Neural cell (in vitro differentiated cells): Measurements from ENCODE around the gene RNF144B. TPM values are rescaled to one million over a fixed set of nuclear protein-coding genes. Genes with fewer than 3 reads are reported as not detected.

ENCODE experiments used
- H2AFZ ChIP-seq: fragments of 200-600, 300-800 bp; sonication (generic), shearing (Covaris generic); 2 replicates; pipeline ENCODE4 v1.6.0; 2014; ENCODE audit warnings: low read depth, mild to moderate bottlenecking, antibody characterized with exemption, low read length, moderate library complexity
- H3F3A ChIP-seq: fragments of 200-600 bp; shearing (Covaris generic); 2 replicates; pipeline ENCODE4 v1.6.1; 2016; ENCODE audit warnings: mild to moderate bottlenecking, moderate library complexity, mixed read lengths, antibody characterized with exemption, low read length; ENCODE audit not compliant: insufficient read depth, poor library complexity, severe bottlenecking
- H3K27ac ChIP-seq: fragments of 200-600, 300-800 bp; sonication (generic), shearing (Covaris generic); 2 replicates; pipeline ENCODE4 v1.5.1; 2014; ENCODE audit warnings: mild to moderate bottlenecking, low read length, moderate library complexity
- H3K27me3 ChIP-seq: fragments of 300-800, 200-600 bp; sonication (generic), shearing (Covaris generic); 2 replicates; pipeline ENCODE4 v1.6.0; 2014; ENCODE audit warnings: mild to moderate bottlenecking, low read depth, low read length, moderate library complexity; ENCODE audit not compliant: insufficient read depth
- H3K36me3 ChIP-seq: fragments of 300-800, 200-600 bp; sonication (generic), shearing (Covaris generic); 2 replicates; pipeline ENCODE4 v1.5.1; 2014; ENCODE audit warnings: mild to moderate bottlenecking, antibody characterized with exemption, low read length, moderate library complexity; ENCODE audit not compliant: insufficient read depth
- H3K4me2 ChIP-seq: fragments of 300-800, 200-600 bp; sonication (generic), shearing (Covaris generic); 2 replicates; pipeline ENCODE4 v1.6.0; 2014; ENCODE audit warnings: mild to moderate bottlenecking, low read length
- H3K4me3 ChIP-seq: fragments of 300-800, 200-600 bp; sonication (generic), shearing (Covaris generic); 2 replicates; pipeline ENCODE4 v1.5.1; 2014; ENCODE audit warnings: mild to moderate bottlenecking, low read length, moderate library complexity
- H3K79me2 ChIP-seq: fragments of 200-600 bp; shearing (Covaris generic); replicated peaks from 2 replicates; pipeline ENCODE4 v1.6.0; 2014; ENCODE audit warnings: mild to moderate bottlenecking, low read length, moderate library complexity; ENCODE audit not compliant: insufficient read depth
- H3K9ac ChIP-seq: fragments of 300-800, 200-600 bp; sonication (generic), shearing (Covaris generic); 2 replicates; pipeline ENCODE4 v1.6.1; 2016; ENCODE audit warnings: mild to moderate bottlenecking, low read length, mixed read lengths
- H3K9me2 ChIP-seq: fragments of 200-600 bp; shearing (Covaris generic); 2 replicates; pipeline ENCODE4 v1.6.1; 2016; ENCODE audit warnings: mild to moderate bottlenecking, low read length, mixed read lengths; ENCODE audit not compliant: insufficient read depth
- H3K9me3 ChIP-seq: fragments of 200-600, 300-800 bp; sonication (generic), shearing (Covaris generic); 2 replicates; pipeline ENCODE4 v1.6.1; 2016; ENCODE audit warnings: mild to moderate bottlenecking, mixed run types, low read length, moderate library complexity, mixed read lengths
- H4K20me1 ChIP-seq: fragments of 200-600 bp; shearing (Covaris generic); 2 replicates; pipeline ENCODE4 v1.6.1; 2016; ENCODE audit warnings: mild to moderate bottlenecking, mixed run types; ENCODE audit not compliant: insufficient read depth
- EP300 ChIP-seq: fragments of 450-650 bp; conservative IDR thresholded peaks from 2 replicates; pipeline ENCODE4 v1.6.1; 2014; ENCODE audit warnings: antibody characterized with exemption, mild to moderate bottlenecking, moderate library complexity; ENCODE audit not compliant: poor library complexity, severe bottlenecking
- EZH2 ChIP-seq: fragments of 200-600, 300-800 bp; shearing (Covaris generic), sonication (generic); IDR thresholded peaks from 2 replicates; pipeline ENCODE4 v1.6.1; 2014; ENCODE audit warnings: antibody characterized with exemption, low read length, borderline replicate concordance, mild to moderate bottlenecking; ENCODE audit not compliant: insufficient read depth, poor library complexity, severe bottlenecking
- MXI1 ChIP-seq: fragments of 450-650 bp; conservative IDR thresholded peaks from 2 replicates; pipeline ENCODE4 v1.6.1; 2014; ENCODE audit warnings: antibody characterized with exemption, mild to moderate bottlenecking; ENCODE audit not compliant: poor library complexity, severe bottlenecking
- POLR2AphosphoS5 ChIP-seq: IDR thresholded peaks from 2 replicates; pipeline ENCODE4 v1.6.1; 2012
- RAD21 ChIP-seq: fragments of 450-650 bp; conservative IDR thresholded peaks from 2 replicates; pipeline ENCODE4 v1.6.1; 2014; ENCODE audit warnings: antibody characterized with exemption, mild to moderate bottlenecking, moderate library complexity
- SMC3 ChIP-seq: fragments of 450-650 bp; conservative IDR thresholded peaks from 2 replicates; pipeline ENCODE4 v1.6.1; 2014; ENCODE audit warnings: antibody characterized with exemption, mild to moderate bottlenecking, moderate library complexity; ENCODE audit not compliant: poor library complexity
- TAF1 ChIP-seq: IDR thresholded peaks from 2 replicates; pipeline ENCODE4 v1.6.1; 2012; ENCODE audit warnings: low read depth
- polyA plus RNA-seq: library from polyadenylated mRNA; depleted of rRNA; stranded (reverse); fragments of >200 nt; gene quantifications from 2 replicates; pipeline ENCODE4 v1.2.3, GENCODE V29; 2014
- TF ChIP-seq, protein P1 (sequence below): fragments of 450-650 bp; IDR thresholded peaks from 2 replicates; pipeline ENCODE4 v1.5.1; 2014; ENCODE audit warnings: antibody characterized with exemption, mild to moderate bottlenecking, moderate library complexity; ENCODE audit not compliant: poor library complexity, severe bottlenecking
- TF ChIP-seq, protein P2 (sequence below): IDR thresholded peaks from 2 replicates; pipeline ENCODE4 v1.6.1; 2012; ENCODE audit warnings: borderline replicate concordance

Gene RNF144B
- polyA plus RNA-seq, 1 donor from 2014 or later, result 0.15 TPM

DNA sequence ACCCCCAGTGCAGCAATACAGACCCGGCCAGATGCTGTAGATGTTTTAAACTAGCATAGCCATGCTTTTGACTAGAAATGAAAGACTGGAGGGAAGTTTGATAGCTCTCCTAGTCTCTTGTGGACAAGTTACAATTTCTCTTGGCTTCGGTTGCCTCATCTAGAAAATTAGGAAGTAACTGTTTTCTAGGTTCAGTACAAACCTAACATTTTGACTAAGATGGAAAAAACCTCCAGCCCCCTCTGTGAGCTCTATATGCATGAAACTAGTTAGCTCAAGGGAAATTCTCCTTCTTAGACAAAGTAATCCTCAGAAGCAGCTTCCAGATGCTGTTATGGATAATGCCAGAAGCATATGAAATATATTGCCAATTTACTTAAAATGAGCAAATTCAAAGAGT, 86.6 kb downstream of the RNF144B start:
- no peak overlapping the region for H3K4me2 ChIP-seq
- no peak for TF ChIP-seq RAD21
- TF ChIP-seq, protein P1, sequence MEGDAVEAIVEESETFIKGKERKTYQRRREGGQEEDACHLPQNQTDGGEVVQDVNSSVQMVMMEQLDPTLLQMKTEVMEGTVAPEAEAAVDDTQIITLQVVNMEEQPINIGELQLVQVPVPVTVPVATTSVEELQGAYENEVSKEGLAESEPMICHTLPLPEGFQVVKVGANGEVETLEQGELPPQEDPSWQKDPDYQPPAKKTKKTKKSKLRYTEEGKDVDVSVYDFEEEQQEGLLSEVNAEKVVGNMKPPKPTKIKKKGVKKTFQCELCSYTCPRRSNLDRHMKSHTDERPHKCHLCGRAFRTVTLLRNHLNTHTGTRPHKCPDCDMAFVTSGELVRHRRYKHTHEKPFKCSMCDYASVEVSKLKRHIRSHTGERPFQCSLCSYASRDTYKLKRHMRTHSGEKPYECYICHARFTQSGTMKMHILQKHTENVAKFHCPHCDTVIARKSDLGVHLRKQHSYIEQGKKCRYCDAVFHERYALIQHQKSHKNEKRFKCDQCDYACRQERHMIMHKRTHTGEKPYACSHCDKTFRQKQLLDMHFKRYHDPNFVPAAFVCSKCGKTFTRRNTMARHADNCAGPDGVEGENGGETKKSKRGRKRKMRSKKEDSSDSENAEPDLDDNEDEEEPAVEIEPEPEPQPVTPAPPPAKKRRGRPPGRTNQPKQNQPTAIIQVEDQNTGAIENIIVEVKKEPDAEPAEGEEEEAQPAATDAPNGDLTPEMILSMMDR, result no peak
- TF ChIP-seq, protein P2, sequence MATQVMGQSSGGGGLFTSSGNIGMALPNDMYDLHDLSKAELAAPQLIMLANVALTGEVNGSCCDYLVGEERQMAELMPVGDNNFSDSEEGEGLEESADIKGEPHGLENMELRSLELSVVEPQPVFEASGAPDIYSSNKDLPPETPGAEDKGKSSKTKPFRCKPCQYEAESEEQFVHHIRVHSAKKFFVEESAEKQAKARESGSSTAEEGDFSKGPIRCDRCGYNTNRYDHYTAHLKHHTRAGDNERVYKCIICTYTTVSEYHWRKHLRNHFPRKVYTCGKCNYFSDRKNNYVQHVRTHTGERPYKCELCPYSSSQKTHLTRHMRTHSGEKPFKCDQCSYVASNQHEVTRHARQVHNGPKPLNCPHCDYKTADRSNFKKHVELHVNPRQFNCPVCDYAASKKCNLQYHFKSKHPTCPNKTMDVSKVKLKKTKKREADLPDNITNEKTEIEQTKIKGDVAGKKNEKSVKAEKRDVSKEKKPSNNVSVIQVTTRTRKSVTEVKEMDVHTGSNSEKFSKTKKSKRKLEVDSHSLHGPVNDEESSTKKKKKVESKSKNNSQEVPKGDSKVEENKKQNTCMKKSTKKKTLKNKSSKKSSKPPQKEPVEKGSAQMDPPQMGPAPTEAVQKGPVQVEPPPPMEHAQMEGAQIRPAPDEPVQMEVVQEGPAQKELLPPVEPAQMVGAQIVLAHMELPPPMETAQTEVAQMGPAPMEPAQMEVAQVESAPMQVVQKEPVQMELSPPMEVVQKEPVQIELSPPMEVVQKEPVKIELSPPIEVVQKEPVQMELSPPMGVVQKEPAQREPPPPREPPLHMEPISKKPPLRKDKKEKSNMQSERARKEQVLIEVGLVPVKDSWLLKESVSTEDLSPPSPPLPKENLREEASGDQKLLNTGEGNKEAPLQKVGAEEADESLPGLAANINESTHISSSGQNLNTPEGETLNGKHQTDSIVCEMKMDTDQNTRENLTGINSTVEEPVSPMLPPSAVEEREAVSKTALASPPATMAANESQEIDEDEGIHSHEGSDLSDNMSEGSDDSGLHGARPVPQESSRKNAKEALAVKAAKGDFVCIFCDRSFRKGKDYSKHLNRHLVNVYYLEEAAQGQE, result no peak
- no peak for TF ChIP-seq TAF1
- no peak for TF ChIP-seq SMC3
- no peak for TF ChIP-seq POLR2AphosphoS5
- no peak for TF ChIP-seq MXI1
- no peak for TF ChIP-seq EP300
- TF ChIP-seq EZH2, result no peak
- H3K27me3 ChIP-seq, result no peaks in the 10 kb centered on the region
- H3K9me2 ChIP-seq, result no peaks in the 10 kb centered on the region
- no peak overlapping the region for H2AFZ ChIP-seq
- no peak overlapping the region for H3K27ac ChIP-seq
- no peak overlapping the region for H3K4me3 ChIP-seq
- no peaks in the 10 kb centered on the region for H3F3A ChIP-seq
- no peaks in the 10 kb centered on the region for H3K9me3 ChIP-seq
- no peaks in the 10 kb centered on the region for H3K79me2 ChIP-seq
- H4K20me1 ChIP-seq, result no peaks in the 10 kb centered on the region
- no peaks in the 10 kb centered on the region for H3K36me3 ChIP-seq
- no peak overlapping the region for H3K9ac ChIP-seq

DNA sequence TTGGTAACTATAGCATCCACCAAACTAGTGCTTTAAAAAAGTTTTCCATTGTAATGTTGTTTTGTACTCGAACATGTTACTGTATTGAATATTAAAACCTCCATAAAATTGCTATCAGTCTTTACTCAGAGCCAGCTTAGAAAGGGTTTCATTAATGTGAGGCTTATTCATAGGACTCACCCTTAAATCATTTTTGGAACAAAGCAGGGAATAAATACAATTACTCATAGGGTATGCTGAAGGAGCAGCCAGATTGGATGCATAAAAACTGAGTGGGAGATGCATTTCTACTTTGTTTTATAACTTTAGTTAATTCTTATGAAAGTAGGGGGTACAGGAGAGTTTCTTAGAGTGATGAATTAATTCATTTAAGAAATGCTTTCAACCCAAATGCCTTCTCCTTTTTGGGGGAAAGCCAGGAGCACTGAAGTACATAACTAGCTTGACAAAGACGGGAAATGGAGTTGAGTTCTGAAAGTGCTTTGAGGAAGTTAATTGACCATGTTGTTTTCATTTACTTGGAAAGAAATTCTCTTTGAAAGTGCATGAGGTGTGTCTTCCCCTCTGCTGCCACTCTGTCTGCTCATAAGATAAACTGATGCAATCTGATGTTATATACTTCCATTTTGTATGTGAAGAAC, 90.3 kb downstream of the RNF144B start:
- Histone ChIP-seq H3K36me3 (no peaks in the 10 kb centered on the region), H3K4me2 (no peak overlapping the region), H3K9me2 (no peaks in the 10 kb centered on the region), H3F3A (no peaks in the 10 kb centered on the region), H3K9me3 (no peaks in the 10 kb centered on the region), H4K20me1 (no peaks in the 10 kb centered on the region), H3K9ac (no peak overlapping the region), H3K79me2 (no peaks in the 10 kb centered on the region), H3K27me3 (no peaks in the 10 kb centered on the region), H3K4me3 (no peak overlapping the region), H2AFZ (no peak overlapping the region), H3K27ac (no peak overlapping the region)
- TF ChIP-seq TAF1 (no peak), POLR2AphosphoS5 (no peak), SMC3 (no peak), EZH2 (no peak), RAD21 (no peak), MXI1 (no peak), EP300 (no peak)
- TF ChIP-seq, protein P1, result no peak
- TF ChIP-seq, protein P2, result no peak
